K562 (cell line): ENCODE data around the gene PRSS27.

Source experiments
- CTCF ChIP-seq, 3 experiments: IDR thresholded peaks in 2 of 3; conservative IDR thresholded peaks in 1 of 3; 2 replicates each; pipeline ENCODE4 v1.5.1; 2011 to 2012; ENCODE audit warnings: low read length in 3 of 3, mild to moderate bottlenecking in 3 of 3, control low read depth in 2 of 3, improper control_type of control experiment in 1 of 3, inconsistent platforms in 1 of 3, low read depth in 1 of 3, mixed read lengths in 1 of 3, moderate library complexity in 1 of 3; ENCODE audit not compliant: insufficient read depth in 2 of 3
- ILF3 ChIP-seq: fragments of 450-650 bp; IDR thresholded peaks from 2 replicates; pipeline ENCODE4 v1.6.1; 2018; ENCODE audit warnings: antibody characterized with exemption, mild to moderate bottlenecking, moderate library complexity, borderline replicate concordance
- JUND ChIP-seq, 2 experiments: IDR thresholded peaks; 2 replicates in 1 of 2; 3 replicates in 1 of 2; pipeline ENCODE4 v1.6.1; 2011; ENCODE audit warnings: borderline replicate concordance in 2 of 2, low read depth in 2 of 2, low read length in 2 of 2, improper control_type of control experiment in 1 of 2, missing biosample characterization in 1 of 2, missing genetic modification characterization in 1 of 2, missing genetic modification reagents in 1 of 2
- L3MBTL2 ChIP-seq: fragments of 450-650 bp; IDR thresholded peaks from 2 replicates; pipeline ENCODE4 v1.6.1; 2016; ENCODE audit warnings: mild to moderate bottlenecking, moderate library complexity
- POLR2A ChIP-seq: fragments of 450-650 bp; conservative IDR thresholded peaks from 2 replicates; pipeline ENCODE4 v1.6.1; 2016
- TCF15 ChIP-seq: fragments of 250-450 bp; sonication (Bioruptor Pico); IDR thresholded peaks from 2 replicates; pipeline ENCODE4 v1.8.0; 2022; ENCODE audit warnings: moderate library complexity, mild to moderate bottlenecking, inconsistent platforms
- TFAP4 ChIP-seq: sonication (generic); formaldehyde crosslinking; IDR thresholded peaks from 2 replicates; pipeline ENCODE4 v1.8.0; 2022; ENCODE audit warnings: missing genetic modification reagents, mild to moderate bottlenecking, moderate library complexity, borderline replicate concordance
- ZC3H11A ChIP-seq: IDR thresholded peaks from 2 replicates; pipeline ENCODE4 v1.6.1; 2012; ENCODE audit warnings: low read depth, low read length, improper control_type of control experiment

GRCh38 chr16:2709588-2709984, 10.4 kb downstream of the PRSS27 start:
- TF ChIP-seq JUND (IDR thresholded peaks at IDR 0.05; ENCODE audit: borderline replicate concordance, low read depth, low read length) (no peak), JUND (tag; IDR thresholded peaks at IDR 0.05; ENCODE audit: borderline replicate concordance, low read depth, low read length) (no peak), ILF3 (no peak), TCF15 (CRISPR knock-in tag) (no peak), L3MBTL2 (no peak), ZC3H11A (no peak), TFAP4 (CRISPR knock-in tag) (no peak), POLR2A (no peak), CTCF (IDR thresholded peaks at IDR 0.05 in 2 of 3, conservative IDR thresholded peaks at IDR 0.05 in 1 of 3; ENCODE audit: insufficient read depth in 2 of 3, low read depth in 1 of 3, low read length in 3 of 3) (no peak)
